ENCODE results near the gene GLT8D1. TPM values are rescaled to one million over a fixed set of nuclear protein-coding genes. Genes with fewer than 3 reads are reported as not detected.

GLT8D1 gene
- total and polyA plus RNA-seq, 9 of the 15 experiments (the other 6 are each of a cell fraction or from before 2014, with no cell fraction given): 14.1 to 65.9 (median 33.7) TPM

DNA sequence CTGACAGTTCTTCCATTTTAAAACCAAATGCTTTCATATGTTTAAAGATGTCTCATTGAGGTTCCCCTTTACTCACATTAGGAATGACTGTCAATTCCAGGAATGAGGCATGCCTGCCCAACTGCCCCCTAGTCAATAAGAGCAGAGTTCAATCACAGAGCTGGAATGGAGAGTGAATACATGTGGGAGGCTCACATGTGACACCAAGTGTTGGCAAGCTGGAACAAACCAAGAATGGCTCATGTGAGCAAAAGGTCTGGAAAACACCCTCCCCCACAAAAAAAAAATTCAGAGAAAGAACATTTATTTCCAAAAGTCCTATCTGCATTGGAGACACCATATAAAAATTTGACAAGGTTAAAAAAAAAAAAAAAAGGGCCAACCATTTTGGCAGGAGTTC is 23.6 kb downstream of the GLT8D1 start (continued):
- peak; percentile 36 to 57; a peak in 3 of 4 replicates for TF ChIP-seq MNT (conservative IDR thresholded peaks at IDR 0.05)
- no peak for TF ChIP-seq BCL6 (CRISPR knock-in tag; IDR thresholded peaks at IDR 0.05)
- TF ChIP-seq TFE3 (CRISPR knock-in tag; IDR thresholded peaks at IDR 0.05): no peak
- TF ChIP-seq BRF1 (IDR thresholded peaks at IDR 0.05; ENCODE audit: borderline replicate concordance, extremely low read depth, insufficient read length): no peak
- TF ChIP-seq, protein P1, sequence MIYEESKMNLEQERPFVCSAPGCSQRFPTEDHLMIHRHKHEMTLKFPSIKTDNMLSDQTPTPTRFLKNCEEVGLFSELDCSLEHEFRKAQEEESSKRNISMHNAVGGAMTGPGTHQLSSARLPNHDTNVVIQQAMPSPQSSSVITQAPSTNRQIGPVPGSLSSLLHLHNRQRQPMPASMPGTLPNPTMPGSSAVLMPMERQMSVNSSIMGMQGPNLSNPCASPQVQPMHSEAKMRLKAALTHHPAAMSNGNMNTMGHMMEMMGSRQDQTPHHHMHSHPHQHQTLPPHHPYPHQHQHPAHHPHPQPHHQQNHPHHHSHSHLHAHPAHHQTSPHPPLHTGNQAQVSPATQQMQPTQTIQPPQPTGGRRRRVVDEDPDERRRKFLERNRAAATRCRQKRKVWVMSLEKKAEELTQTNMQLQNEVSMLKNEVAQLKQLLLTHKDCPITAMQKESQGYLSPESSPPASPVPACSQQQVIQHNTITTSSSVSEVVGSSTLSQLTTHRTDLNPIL (CRISPR knock-in tag; IDR thresholded peaks at IDR 0.05): no peak
- TF ChIP-seq HINFP (tag; conservative IDR thresholded peaks at IDR 0.05; ENCODE audit: low read depth): no peak
- TF ChIP-seq CTCF (IDR thresholded peaks at IDR 0.05 in 2 of 3, conservative IDR thresholded peaks at IDR 0.05 in 1 of 3; ENCODE audit: insufficient read depth in 2 of 3, low read depth in 1 of 3, low read length in 3 of 3): peak; percentile 38 to 52 (median 44); a peak in 4 of 6 replicates
- TF ChIP-seq SMAD2 (IDR thresholded peaks at IDR 0.05; ENCODE audit: low read depth, low read length): no peak
- no peak for TF ChIP-seq E2F4 (CRISPR knock-in tag; IDR thresholded peaks at IDR 0.05; ENCODE audit: low read depth)
- no peak for TF ChIP-seq CAMTA2 (CRISPR knock-in tag; conservative IDR thresholded peaks at IDR 0.05)
- 0 out of 4 replicates have a peak, but pooled peaks of 1 of the 2 experiments have one; percentile 45 for TF ChIP-seq RCOR1 (IDR thresholded peaks at IDR 0.05; ENCODE audit: borderline replicate concordance in 1 of 2, low read depth in 2 of 2, low read length in 2 of 2)
- TF ChIP-seq CBFA2T3 (IDR thresholded peaks at IDR 0.05): no peak
- 0 out of 4 replicates have a peak, but pooled peaks have one; percentile 15 to 30 for TF ChIP-seq FOXK2 (conservative IDR thresholded peaks at IDR 0.05 in 1 of 2, IDR thresholded peaks at IDR 0.05 in 1 of 2; ENCODE audit: low read depth in 2 of 2)
- TF ChIP-seq PTRF (tag; IDR thresholded peaks at IDR 0.05): no peak
- no peak for TF ChIP-seq CREM (IDR thresholded peaks at IDR 0.05; ENCODE audit: low read depth)
- TF ChIP-seq, protein P2, sequence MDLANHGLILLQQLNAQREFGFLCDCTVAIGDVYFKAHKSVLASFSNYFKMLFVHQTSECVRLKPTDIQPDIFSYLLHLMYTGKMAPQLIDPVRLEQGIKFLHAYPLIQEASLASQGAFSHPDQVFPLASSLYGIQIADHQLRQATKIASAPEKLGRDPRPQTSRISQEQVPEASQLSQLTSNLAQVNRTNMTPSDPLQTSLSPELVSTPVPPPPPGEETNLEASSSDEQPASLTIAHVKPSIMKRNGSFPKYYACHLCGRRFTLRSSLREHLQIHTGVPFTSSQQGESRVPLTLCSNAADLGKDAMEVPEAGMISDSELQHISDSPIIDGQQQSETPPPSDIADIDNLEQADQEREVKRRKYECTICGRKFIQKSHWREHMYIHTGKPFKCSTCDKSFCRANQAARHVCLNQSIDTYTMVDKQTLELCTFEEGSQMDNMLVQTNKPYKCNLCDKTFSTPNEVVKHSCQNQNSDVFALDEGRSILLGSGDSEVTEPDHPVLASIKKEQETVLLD (IDR thresholded peaks at IDR 0.05): no peak
